ENCODE results near the gene DEFB132.

- TF ChIP-seq TAF1 (IDR thresholded peaks at IDR 0.05; ENCODE audit: low read depth, low read length) (no peak), POLR2A (IDR thresholded peaks at IDR 0.05; ENCODE audit: low read depth, low read length) (no peak), POLR2AphosphoS5 (IDR thresholded peaks at IDR 0.05; ENCODE audit: low read depth, low read length) (no peak)
These were observed 6.2 kb downstream of the DEFB132 start for GRCh38 chr20:263701-264100.
